H4 (cell line): ENCODE measurements around the gene CLEC16A. TPM values are rescaled to one million over a fixed set of nuclear protein-coding genes. Genes with fewer than 3 reads are reported as not detected.

Experiments used
- DNase-seq: peaks from one replicate; pipeline ENCODE4 v3.0.0-alpha.2; 2015; ENCODE audit warnings: low spot score
- total RNA-seq: library from RNA; depleted of rRNA; stranded (reverse); fragments of >200 nt; shearing (Covaris generic); gene quantifications from 2 replicates; pipeline ENCODE4 v1.2.3, GENCODE V29; 2014

The CLEC16A gene
- total RNA-seq, 1 experiment from 2014 or later, result 7.2 TPM

GRCh38 chr16:11016524-11016988 is 72.2 kb downstream of the CLEC16A start:
- no peak for DNase-seq

- no peak for DNase-seq
Measured at GRCh38 chr16:11016993-11017392, 72.6 kb downstream of the CLEC16A start.

GRCh38 chr16:11017499-11017898 is 73.1 kb downstream of the CLEC16A start:
- no peak for DNase-seq

- DNase-seq, result no peak
Measured at GRCh38 chr16:11020388-11020787, 76.0 kb downstream of the CLEC16A start.

- DNase-seq, result no peak
Measured at GRCh38 chr16:11020792-11021551, 76.6 kb downstream of the CLEC16A start.

GRCh38 chr16:11022002-11022401 is 77.6 kb downstream of the CLEC16A start:
- no peak for DNase-seq

GRCh38 chr16:11023262-11024039 is 79.1 kb downstream of the CLEC16A start:
- no peak for DNase-seq

GRCh38 chr16:11024333-11025053 is 80.1 kb downstream of the CLEC16A start:
- no peak for DNase-seq

- DNase-seq, result no peak
Measured at GRCh38 chr16:11025120-11025531, 80.8 kb downstream of the CLEC16A start.

GRCh38 chr16:11029948-11030347 is 85.6 kb downstream of the CLEC16A start:
- no peak for DNase-seq

- no peak for DNase-seq
Measured at GRCh38 chr16:11030990-11031510, 86.7 kb downstream of the CLEC16A start.

GRCh38 chr16:11032000-11032921 is 87.9 kb downstream of the CLEC16A start:
- no peak for DNase-seq

- DNase-seq, result no peak
Measured at GRCh38 chr16:11032922-11033291, 88.5 kb downstream of the CLEC16A start.

- no peak for DNase-seq
Measured at GRCh38 chr16:11033629-11034420, 89.5 kb downstream of the CLEC16A start.

- no peak for DNase-seq
Measured at GRCh38 chr16:11034481-11034931, 90.1 kb downstream of the CLEC16A start.

GRCh38 chr16:11035096-11035495 is 90.7 kb downstream of the CLEC16A start:
- DNase-seq, result no peak

GRCh38 chr16:11036040-11036439 is 91.7 kb downstream of the CLEC16A start:
- DNase-seq, result no peak

GRCh38 chr16:11036868-11037410 is 92.6 kb downstream of the CLEC16A start:
- DNase-seq, result no peak

- no peak for DNase-seq
Measured at GRCh38 chr16:11038305-11038704, 93.9 kb downstream of the CLEC16A start.

- no peak for DNase-seq
Measured at GRCh38 chr16:11038777-11039176, 94.4 kb downstream of the CLEC16A start.
